ENCODE data around the gene AK4.

The AK4 gene

GRCh38 chr1:65165269-65165993 lies 17.4 kb downstream of the AK4 start (continued):
- TF ChIP-seq, protein P1, sequence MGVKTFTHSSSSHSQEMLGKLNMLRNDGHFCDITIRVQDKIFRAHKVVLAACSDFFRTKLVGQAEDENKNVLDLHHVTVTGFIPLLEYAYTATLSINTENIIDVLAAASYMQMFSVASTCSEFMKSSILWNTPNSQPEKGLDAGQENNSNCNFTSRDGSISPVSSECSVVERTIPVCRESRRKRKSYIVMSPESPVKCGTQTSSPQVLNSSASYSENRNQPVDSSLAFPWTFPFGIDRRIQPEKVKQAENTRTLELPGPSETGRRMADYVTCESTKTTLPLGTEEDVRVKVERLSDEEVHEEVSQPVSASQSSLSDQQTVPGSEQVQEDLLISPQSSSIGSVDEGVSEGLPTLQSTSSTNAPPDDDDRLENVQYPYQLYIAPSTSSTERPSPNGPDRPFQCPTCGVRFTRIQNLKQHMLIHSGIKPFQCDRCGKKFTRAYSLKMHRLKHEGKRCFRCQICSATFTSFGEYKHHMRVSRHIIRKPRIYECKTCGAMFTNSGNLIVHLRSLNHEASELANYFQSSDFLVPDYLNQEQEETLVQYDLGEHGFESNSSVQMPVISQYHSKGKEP (tag by site-specific recombination; IDR thresholded peaks at IDR 0.05) = no peak
- TF ChIP-seq MZF1 (tag by site-specific recombination; IDR thresholded peaks at IDR 0.05; ENCODE audit: borderline replicate concordance) (peak; percentile 51; the same call in 1 of the 2 replicates), TRIM28 (IDR thresholded peaks at IDR 0.05; ENCODE audit: borderline replicate concordance, low read length) (no peak), ZNF837 (tag by site-specific recombination; IDR thresholded peaks at IDR 0.05) (no peak), ZNF350 (tag by site-specific recombination; IDR thresholded peaks at IDR 0.05) (no peak), ZNF580 (tag by site-specific recombination; IDR thresholded peaks at IDR 0.05) (0 out of 2 replicates have a peak, but pooled peaks have one; percentile 49)
- TF ChIP-seq, protein P2, sequence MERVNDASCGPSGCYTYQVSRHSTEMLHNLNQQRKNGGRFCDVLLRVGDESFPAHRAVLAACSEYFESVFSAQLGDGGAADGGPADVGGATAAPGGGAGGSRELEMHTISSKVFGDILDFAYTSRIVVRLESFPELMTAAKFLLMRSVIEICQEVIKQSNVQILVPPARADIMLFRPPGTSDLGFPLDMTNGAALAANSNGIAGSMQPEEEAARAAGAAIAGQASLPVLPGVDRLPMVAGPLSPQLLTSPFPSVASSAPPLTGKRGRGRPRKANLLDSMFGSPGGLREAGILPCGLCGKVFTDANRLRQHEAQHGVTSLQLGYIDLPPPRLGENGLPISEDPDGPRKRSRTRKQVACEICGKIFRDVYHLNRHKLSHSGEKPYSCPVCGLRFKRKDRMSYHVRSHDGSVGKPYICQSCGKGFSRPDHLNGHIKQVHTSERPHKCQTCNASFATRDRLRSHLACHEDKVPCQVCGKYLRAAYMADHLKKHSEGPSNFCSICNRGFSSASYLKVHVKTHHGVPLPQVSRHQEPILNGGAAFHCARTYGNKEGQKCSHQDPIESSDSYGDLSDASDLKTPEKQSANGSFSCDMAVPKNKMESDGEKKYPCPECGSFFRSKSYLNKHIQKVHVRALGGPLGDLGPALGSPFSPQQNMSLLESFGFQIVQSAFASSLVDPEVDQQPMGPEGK (tag by site-specific recombination; IDR thresholded peaks at IDR 0.05) = peak; percentile 34; the same call in 1 of the 2 replicates

DNA sequence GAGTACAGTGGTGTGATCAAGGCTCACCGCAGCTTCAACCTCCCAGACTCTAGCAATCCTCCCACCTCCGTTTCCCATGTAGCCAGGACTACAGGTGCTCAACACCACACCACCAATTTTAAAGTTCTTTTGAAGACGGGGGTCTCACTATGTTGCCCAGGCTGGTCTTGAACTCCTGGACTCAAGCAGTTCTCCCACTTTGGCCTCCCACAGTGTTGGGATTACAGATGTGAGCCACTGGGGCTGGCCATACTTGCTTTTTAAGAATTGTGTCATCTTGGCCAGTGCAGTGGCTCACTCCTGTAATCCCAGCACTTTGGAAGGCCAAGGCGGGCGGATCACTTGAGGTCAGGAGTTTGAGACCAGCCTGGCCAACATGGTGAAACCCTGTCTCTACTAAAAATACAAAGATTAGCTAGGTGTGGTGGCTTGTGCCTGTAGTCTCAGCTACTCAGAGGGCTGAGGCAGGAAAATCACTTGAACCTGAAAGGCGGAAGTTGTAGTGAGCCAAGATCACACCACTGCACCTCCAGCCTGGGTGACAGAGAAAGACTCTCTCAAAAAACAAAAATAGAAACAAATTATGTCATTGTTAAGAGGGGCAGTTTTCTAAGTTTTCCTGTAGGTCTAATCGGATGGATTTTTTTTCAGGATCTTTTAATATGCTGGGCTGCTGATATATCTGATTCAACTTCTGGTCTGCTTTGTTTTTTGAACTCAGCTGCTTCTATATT lies 18.7 kb downstream of the AK4 start:
- no peaks in the 10 kb centered on the region for H3K9me3 ChIP-seq (ENCODE audit: control insufficient read depth, insufficient read depth, low read depth, low read length)
- no peak overlapping the region for H3K4me3 ChIP-seq (ENCODE audit: low read depth, low read length)
- ChIA-PET CTCF (interaction anchor here (0.5 to 1.5 kb wide), 3 partner anchors 92 to 293 kb away, joined by 3 to 4 read pairs (median 3); no protein-coding TSS in a partner anchor), POLR2A (no interaction called here)
- H3K4me1 ChIP-seq (ENCODE audit: control insufficient read depth, insufficient read depth, low read length) = peaks cover 7% of the 10 kb centered on the region
- no peaks in the 10 kb centered on the region; a peak in 1 of 3 replicates for H3K36me3 ChIP-seq (ENCODE audit: control insufficient read depth in 2 of 2, insufficient read depth in 1 of 2, low read length in 2 of 2)
- H3K27ac ChIP-seq (ENCODE audit: extremely low read depth, low read depth, low read length) = no peak overlapping the region
- TF ChIP-seq PRDM6 (tag by site-specific recombination; IDR thresholded peaks at IDR 0.05) = peak; percentile 25; the same call in 1 of the 2 replicates
- no peak for TF ChIP-seq ZNF837 (tag by site-specific recombination; IDR thresholded peaks at IDR 0.05)
- TF ChIP-seq ZNF121 (tag by site-specific recombination; IDR thresholded peaks at IDR 0.05) = peak; percentile 75
- TF ChIP-seq ZBTB17 (tag by site-specific recombination; IDR thresholded peaks at IDR 0.05) = 0 out of 2 replicates have a peak, but pooled peaks have one; percentile 11

- H3K36me3 ChIP-seq (ENCODE audit: control insufficient read depth in 2 of 2, insufficient read depth in 1 of 2, low read length in 2 of 2) = no peaks in the 10 kb centered on the region; a peak in 1 of 3 replicates
- ChIA-PET CTCF (interaction anchor here (0.6 to 1.5 kb wide), 4 partner anchors 15 to 1973 kb away, joined by 3 to 4 read pairs (median 4); no protein-coding TSS in a partner anchor), POLR2A (interaction anchor here (0.6 kb wide), 1 partner anchor 87 kb away, joined by 3 read pairs; no protein-coding TSS in a partner anchor)
- no peak overlapping the region for H3K4me3 ChIP-seq (ENCODE audit: low read depth, low read length)
- no peak overlapping the region for H3K27ac ChIP-seq (ENCODE audit: extremely low read depth, low read depth, low read length)
- TF ChIP-seq REST (tag by site-specific recombination; IDR thresholded peaks at IDR 0.05) (peak; percentile 49), ZNF791 (tag by site-specific recombination; IDR thresholded peaks at IDR 0.05) (no peak), PRDM4 (tag by site-specific recombination; IDR thresholded peaks at IDR 0.05) (peak; percentile 88), KLF9 (tag by site-specific recombination; IDR thresholded peaks at IDR 0.05; ENCODE audit: low read depth) (no peak), ZNF529 (tag by site-specific recombination; IDR thresholded peaks at IDR 0.05; ENCODE audit: insufficient replicate concordance) (no peak)
- no peaks in the 10 kb centered on the region for H3K9me3 ChIP-seq (ENCODE audit: control insufficient read depth, insufficient read depth, low read depth, low read length)
- H3K4me1 ChIP-seq (ENCODE audit: control insufficient read depth, insufficient read depth, low read length) = peaks cover 7% of the 10 kb centered on the region
These were observed 19.7 kb downstream of the AK4 start for GRCh38 chr1:65167586-65168242.

Data from HEK293 (cell line).